K562 (cell line): ENCODE data around the gene PLP2. TPM values are rescaled to one million over a fixed set of nuclear protein-coding genes. Genes with fewer than 3 reads are reported as not detected.
A peak's percentile ranks its signal among the peaks of the same experiment; 100 is the strongest.

Source experiments
- ARID3A ChIP-seq: IDR thresholded peaks from 2 replicates; pipeline ENCODE4 v1.6.1; 2012; ENCODE audit warnings: low read depth, low read length, improper control_type of control experiment, borderline replicate concordance
- CBFA2T3 ChIP-seq: fragments of 450-650 bp; IDR thresholded peaks from 2 replicates; pipeline ENCODE4 v1.6.1; 2017
- KLF10 ChIP-seq: fragments of 250-450 bp; sonication (Bioruptor Pico); IDR thresholded peaks from 2 replicates; pipeline ENCODE4 v1.6.1; 2021; ENCODE audit warnings: matching md5 sums
- KLF6 ChIP-seq: fragments of 250-450 bp; sonication (Bioruptor Pico); IDR thresholded peaks from 2 replicates; pipeline ENCODE4 v1.4.0; 2020; ENCODE audit warnings: mild to moderate bottlenecking, moderate library complexity, borderline replicate concordance
- NCOA1 ChIP-seq: fragments of 450-650 bp; IDR thresholded peaks from 2 replicates; pipeline ENCODE4 v1.6.1; 2016; ENCODE audit warnings: low read depth
- NEUROD1 ChIP-seq: fragments of 150-350 bp; IDR thresholded peaks from 2 replicates; pipeline ENCODE4 v1.6.1; 2014; ENCODE audit warnings: borderline replicate concordance, low read length, low read depth; ENCODE audit not compliant: partially characterized antibody
- NR4A1 ChIP-seq, 2 experiments: fragments of 250-450 bp in 1 of 2; fragments of 450-650 bp in 1 of 2; sonication (Bioruptor Pico) in 1 of 2; IDR thresholded peaks; 2 replicates each; pipeline versions ENCODE4 v1.4.0 to v1.6.1; 2016 to 2020; ENCODE audit warnings: mild to moderate bottlenecking in 2 of 2, missing compliant biosample characterization in 1 of 2, missing genetic modification characterization in 1 of 2, moderate library complexity in 1 of 2
- OTX1 ChIP-seq: fragments of 450-650 bp; formaldehyde crosslinking; IDR thresholded peaks from 2 replicates; pipeline ENCODE4 v1.4.0; 2022; ENCODE audit warnings: mild to moderate bottlenecking
- RBFOX2 ChIP-seq: fragments of 200-400 bp; formaldehyde crosslinking; IDR thresholded peaks from 2 replicates; pipeline ENCODE4 v1.6.1; 2017; ENCODE audit warnings: low read depth, mild to moderate bottlenecking, low read length, moderate library complexity
- TAF15 ChIP-seq: fragments of 200-400 bp; formaldehyde crosslinking; IDR thresholded peaks from 2 replicates; pipeline ENCODE4 v1.6.1; 2017; ENCODE audit warnings: mild to moderate bottlenecking, low read depth, low read length, moderate library complexity
- TBP ChIP-seq: optimal IDR thresholded peaks from 2 replicates; pipeline ENCODE3; 2011; ENCODE audit warnings: low read depth, low read length, improper control_type of control experiment
- TOE1 ChIP-seq, 2 experiments: fragments of 450-650 bp in 1 of 2; sonication (generic) in 1 of 2; formaldehyde crosslinking in 1 of 2; IDR thresholded peaks; 2 replicates each; pipeline versions ENCODE4 v1.7.1 to v1.8.0; 2016 to 2022; ENCODE audit warnings: borderline replicate concordance in 2 of 2, mild to moderate bottlenecking in 2 of 2, antibody characterized with exemption in 1 of 2, inconsistent platforms in 1 of 2, low read depth in 1 of 2, missing genetic modification reagents in 1 of 2, moderate library complexity in 1 of 2
- TRIM24 ChIP-seq, 2 experiments: fragments of 450-650 bp; IDR thresholded peaks; 2 replicates each; pipeline ENCODE4 v1.6.1; 2016
- ZBTB5 ChIP-seq: fragments of 450-650 bp; IDR thresholded peaks from 2 replicates; pipeline ENCODE4 v1.6.1; 2017; ENCODE audit warnings: antibody characterized with exemption
- ZFPM2 ChIP-seq: fragments of 250-450 bp; sonication (Bioruptor Pico); IDR thresholded peaks from 2 replicates; pipeline ENCODE4 v1.5.1; 2022; ENCODE audit warnings: mild to moderate bottlenecking
- ZNF3 ChIP-seq: fragments of 250-450 bp; sonication (Bioruptor Pico); IDR thresholded peaks from 2 replicates; pipeline ENCODE4 v1.5.0; 2021; ENCODE audit warnings: mild to moderate bottlenecking, moderate library complexity
- ZNF398 ChIP-seq: fragments of 250-450 bp; sonication (Bioruptor Pico); IDR thresholded peaks from 2 replicates; pipeline ENCODE4 v1.8.0; 2021; ENCODE audit warnings: moderate library complexity, mild to moderate bottlenecking, inconsistent platforms
- ZNF41 ChIP-seq: fragments of 250-450 bp; sonication (Bioruptor Pico); conservative IDR thresholded peaks from 2 replicates; pipeline ENCODE4 v1.4.0; 2020; ENCODE audit warnings: mild to moderate bottlenecking
- polyA plus RNA-seq, 8 experiments: library from polyadenylated mRNA; depleted of rRNA in 4 of 8; stranded (reverse) in 5 of 8; unstranded in 3 of 8; fragments of >200 nt; fragmentation: Nextera tagmentation in 2 of 8; fragmentation: Illumina TruSeq in 1 of 8; extraction: Ambion mirVana in 2 of 8; extraction: Trizol in 1 of 8; gene quantifications; 2 replicates each; pipeline versions ENCODE4 v1.2.1 to v1.2.3, GENCODE V29; 2011 to 2014; ENCODE audit warnings: inconsistent platforms in 1 of 8, missing spikeins in 1 of 8
- total RNA-seq, 7 experiments: library from RNA; depleted of rRNA in 6 of 7; stranded (reverse); fragments of >200 nt in 6 of 7; fragmentation: Illumina TruSeq in 2 of 7; extraction: Trizol in 2 of 7; gene quantifications; 2 replicates each; pipeline versions ENCODE4 v1.2.1 to v1.2.3, GENCODE V29; 2011 to 2021; ENCODE audit warnings: low replicate concordance in 1 of 7
- TF ChIP-seq, protein P1 (sequence below): fragments of 250-450 bp; sonication (Bioruptor Pico); IDR thresholded peaks from 2 replicates; pipeline ENCODE4 v1.8.0; 2022; ENCODE audit warnings: inconsistent platforms, mild to moderate bottlenecking, moderate library complexity, borderline replicate concordance

Gene PLP2
- total and polyA plus RNA-seq, 9 of the 15 experiments (the other 6 are each of a cell fraction or from before 2014, with no cell fraction given) = 34.7 to 236 (median 112) TPM

DNA sequence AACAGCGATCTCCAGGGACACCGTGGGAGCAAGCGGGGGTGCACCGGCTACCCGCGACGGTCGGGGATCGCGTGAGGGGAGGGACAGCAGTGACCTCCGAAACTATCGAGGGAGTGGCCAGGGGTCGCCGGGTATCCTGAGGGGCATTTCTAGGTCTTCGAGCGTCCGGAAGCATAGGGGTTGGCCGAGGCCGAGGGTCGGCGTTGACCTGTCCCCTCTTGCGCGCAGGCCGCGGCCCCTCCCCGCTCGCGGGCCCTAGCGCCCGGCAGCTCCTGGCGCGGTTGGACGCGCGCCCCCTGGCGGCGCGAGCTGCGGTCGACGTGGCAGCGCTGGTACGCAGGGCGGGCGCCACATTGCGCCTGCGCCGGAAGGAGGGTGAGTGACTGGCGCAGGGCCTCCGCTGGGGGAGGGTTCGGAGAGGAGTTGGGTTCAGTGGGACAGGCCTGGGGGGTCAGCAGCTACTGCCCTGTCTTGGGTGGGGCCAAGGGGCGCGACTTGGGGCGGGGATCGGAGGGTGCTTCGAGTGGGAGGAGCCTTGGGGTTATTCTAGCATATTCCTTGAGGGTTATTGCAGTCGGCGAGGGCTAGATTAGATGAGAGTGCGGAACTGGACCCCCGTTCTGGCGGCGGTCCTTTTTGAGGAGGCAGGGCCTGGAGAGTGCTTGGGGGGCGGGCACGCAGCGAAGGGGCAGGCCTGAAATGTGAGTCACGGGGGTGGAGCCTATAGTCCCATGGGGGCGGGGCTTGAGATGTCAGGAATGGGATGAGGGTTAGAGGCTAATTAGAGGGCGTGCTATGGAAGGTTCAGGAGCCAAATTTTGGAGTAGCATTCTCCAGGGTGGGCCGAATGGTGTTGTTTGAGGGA is 7.9 kb upstream of the PLP2 start (continued):
- TF ChIP-seq, protein P1, sequence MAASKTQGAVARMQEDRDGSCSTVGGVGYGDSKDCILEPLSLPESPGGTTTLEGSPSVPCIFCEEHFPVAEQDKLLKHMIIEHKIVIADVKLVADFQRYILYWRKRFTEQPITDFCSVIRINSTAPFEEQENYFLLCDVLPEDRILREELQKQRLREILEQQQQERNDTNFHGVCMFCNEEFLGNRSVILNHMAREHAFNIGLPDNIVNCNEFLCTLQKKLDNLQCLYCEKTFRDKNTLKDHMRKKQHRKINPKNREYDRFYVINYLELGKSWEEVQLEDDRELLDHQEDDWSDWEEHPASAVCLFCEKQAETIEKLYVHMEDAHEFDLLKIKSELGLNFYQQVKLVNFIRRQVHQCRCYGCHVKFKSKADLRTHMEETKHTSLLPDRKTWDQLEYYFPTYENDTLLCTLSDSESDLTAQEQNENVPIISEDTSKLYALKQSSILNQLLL (CRISPR knock-in tag) = no peak
- TF ChIP-seq ZFPM2 (CRISPR knock-in tag) (no peak), ARID3A (no peak), NR4A1 (CRISPR knock-in tag; IDR thresholded peaks at IDR 0.05) (no peak), NR4A1 (tag; IDR thresholded peaks at IDR 0.05) (no peak), ZNF41 (CRISPR knock-in tag) (no peak), TBP (peak; percentile 28), CBFA2T3 (no peak), RBFOX2 (peak; percentile 72), TRIM24 (IDR thresholded peaks at IDR 0.05) (no peak), KLF6 (CRISPR knock-in tag) (no peak), ZNF398 (CRISPR knock-in tag) (no peak), OTX1 (CRISPR knock-in tag) (no peak), NCOA1 (no peak), NEUROD1 (no peak), ZBTB5 (no peak), KLF10 (CRISPR knock-in tag) (no peak), TAF15 (no peak), ZNF3 (CRISPR knock-in tag) (no peak), TOE1 (IDR thresholded peaks at IDR 0.05; ENCODE audit: borderline replicate concordance) (peak; percentile 86), TOE1 (CRISPR knock-in tag; IDR thresholded peaks at IDR 0.05; ENCODE audit: borderline replicate concordance, low read depth) (no peak)
